Stimulated activated CD4-positive, alpha-beta T cell treated with anti-CD3 and anti-CD28 coated beads, Interleukin-15, amount 100 ng/mL, for 1 hour (primary cell): Measurements from ENCODE around the gene GBGT1.
"Not testable (repeated sequence)": the region's sequence is repeated elsewhere in the genome, so short reads cannot be mapped to it uniquely, and the experiment has no call there.

ENCODE experiments used
- DNase-seq, 2 donors: peaks; one replicate each; pipeline ENCODE4 v3.0.0-alpha.2; 2020; ENCODE audit warnings: low read depth in 1 of 2, low spot score in 1 of 2

Gene GBGT1

GRCh38 chr9:133163504-133164172, at the start of gene GBGT1:
Gene GBGT1, minus strand, starts transcription at chr9:133163914. Its CDS starts 1,502 bp downstream, at chr9:133162412.
- DNase-seq: peak in 1 of 2 donors; percentile 18

GRCh38 chr9:133210609-133211008, 46.9 kb upstream of the GBGT1 start:
- DNase-seq: no peak

- DNase-seq: no peak
These were observed 46.5 kb upstream of the GBGT1 start for GRCh38 chr9:133210202-133210532.

GRCh38 chr9:133209327-133210201, 45.9 kb upstream of the GBGT1 start:
- DNase-seq: not testable (repeated sequence)

- DNase-seq: not testable (repeated sequence)
These were observed 45.2 kb upstream of the GBGT1 start, which contains the start of gene OBP2B for GRCh38 chr9:133208880-133209300. Gene OBP2B, minus strand, starts transcription at chr9:133209250. Its CDS starts 51 bp downstream, at chr9:133209199.

GRCh38 chr9:133208171-133208879, 44.6 kb upstream of the GBGT1 start:
- DNase-seq: not testable (repeated sequence)

GRCh38 chr9:133207540-133208170, 43.9 kb upstream of the GBGT1 start:
- no peak for DNase-seq

GRCh38 chr9:133207021-133207531, 43.4 kb upstream of the GBGT1 start:
- no peak for DNase-seq

- DNase-seq: no peak
These were observed 42.5 kb upstream of the GBGT1 start for GRCh38 chr9:133205996-133206931.

GRCh38 chr9:133205481-133205887, 41.8 kb upstream of the GBGT1 start:
- DNase-seq: not testable (repeated sequence)

- no peak for DNase-seq
These were observed 41.3 kb upstream of the GBGT1 start for GRCh38 chr9:133204993-133205336.

- DNase-seq: no peak
These were observed 40.8 kb upstream of the GBGT1 start for GRCh38 chr9:133204335-133204992.

- no peak for DNase-seq
These were observed 39.9 kb upstream of the GBGT1 start for GRCh38 chr9:133203506-133204075.

GRCh38 chr9:133202688-133203453, 39.2 kb upstream of the GBGT1 start:
- no peak for DNase-seq

GRCh38 chr9:133202145-133202513, 38.4 kb upstream of the GBGT1 start:
- DNase-seq: no peak

- DNase-seq: no peak
These were observed 37.9 kb upstream of the GBGT1 start for GRCh38 chr9:133201424-133202144.

GRCh38 chr9:133200631-133201030, 36.9 kb upstream of the GBGT1 start:
- no peak for DNase-seq
